Measurements from ENCODE around the gene IRAK3. TPM values are rescaled to one million over a fixed set of nuclear protein-coding genes. Genes with fewer than 3 reads are reported as not detected.

IRAK3 gene
- total RNA-seq, 1 donor from 2014 or later: 3.0 TPM

DNA sequence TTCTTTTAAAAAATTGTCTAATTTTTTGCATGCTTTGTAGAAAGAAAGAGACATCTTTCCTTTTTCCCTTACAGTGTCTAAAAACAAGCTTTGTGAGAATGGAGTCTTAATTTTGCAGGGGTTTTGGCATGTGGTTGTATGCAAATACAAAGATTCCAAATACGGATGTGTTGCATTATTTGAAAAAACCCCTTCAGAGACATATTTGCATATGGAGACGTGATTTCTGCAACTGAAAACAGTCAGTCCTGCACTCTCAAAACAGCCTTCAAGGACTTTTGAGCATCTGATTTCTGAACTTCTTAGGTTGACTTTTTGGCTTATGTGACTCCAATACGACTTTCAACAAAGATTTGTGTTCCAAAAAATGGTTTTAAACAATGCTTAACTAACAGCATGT lies 7.8 kb downstream of the IRAK3 start:
- no peaks in the 10 kb centered on the region for H3K27me3 ChIP-seq (ENCODE audit: control insufficient read depth, insufficient read depth, low read length)
- no peaks in the 10 kb centered on the region for H3K36me3 ChIP-seq (ENCODE audit: control insufficient read depth, insufficient read depth, low read length)
- DNase-seq (ENCODE audit: low read depth): no peak
- TF ChIP-seq, protein P1, sequence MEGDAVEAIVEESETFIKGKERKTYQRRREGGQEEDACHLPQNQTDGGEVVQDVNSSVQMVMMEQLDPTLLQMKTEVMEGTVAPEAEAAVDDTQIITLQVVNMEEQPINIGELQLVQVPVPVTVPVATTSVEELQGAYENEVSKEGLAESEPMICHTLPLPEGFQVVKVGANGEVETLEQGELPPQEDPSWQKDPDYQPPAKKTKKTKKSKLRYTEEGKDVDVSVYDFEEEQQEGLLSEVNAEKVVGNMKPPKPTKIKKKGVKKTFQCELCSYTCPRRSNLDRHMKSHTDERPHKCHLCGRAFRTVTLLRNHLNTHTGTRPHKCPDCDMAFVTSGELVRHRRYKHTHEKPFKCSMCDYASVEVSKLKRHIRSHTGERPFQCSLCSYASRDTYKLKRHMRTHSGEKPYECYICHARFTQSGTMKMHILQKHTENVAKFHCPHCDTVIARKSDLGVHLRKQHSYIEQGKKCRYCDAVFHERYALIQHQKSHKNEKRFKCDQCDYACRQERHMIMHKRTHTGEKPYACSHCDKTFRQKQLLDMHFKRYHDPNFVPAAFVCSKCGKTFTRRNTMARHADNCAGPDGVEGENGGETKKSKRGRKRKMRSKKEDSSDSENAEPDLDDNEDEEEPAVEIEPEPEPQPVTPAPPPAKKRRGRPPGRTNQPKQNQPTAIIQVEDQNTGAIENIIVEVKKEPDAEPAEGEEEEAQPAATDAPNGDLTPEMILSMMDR (IDR thresholded peaks at IDR 0.05; ENCODE audit: insufficient read depth, low read length, poor library complexity, severe bottlenecking): no peak
- H3K4me3 ChIP-seq (ENCODE audit: low read depth, low read length): no peak overlapping the region

DNA sequence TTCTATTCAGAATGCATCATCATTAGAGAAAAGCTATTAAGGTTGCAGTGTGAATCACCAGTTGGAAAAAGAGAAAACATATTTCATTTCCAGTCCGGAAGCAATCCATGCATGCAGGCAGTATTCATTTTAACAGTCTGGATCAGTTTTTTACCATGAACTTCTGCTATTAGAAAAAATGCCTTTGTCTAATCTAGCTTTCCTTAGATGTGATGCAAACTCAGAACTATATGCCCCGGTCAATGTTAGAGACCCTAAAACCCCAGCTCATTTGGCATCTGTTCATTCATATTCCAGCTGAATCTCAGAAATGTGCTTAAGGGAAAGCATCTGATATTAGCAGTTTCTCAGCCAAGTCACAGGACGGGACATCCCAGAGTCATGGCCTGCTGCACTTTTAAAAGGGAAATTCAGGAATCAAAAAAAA lies 8.5 kb downstream of the IRAK3 start:
- Histone ChIP-seq H3K4me3 (ENCODE audit: low read depth, low read length) (no peak overlapping the region), H3K27me3 (ENCODE audit: control insufficient read depth, insufficient read depth, low read length) (no peaks in the 10 kb centered on the region), H3K36me3 (ENCODE audit: control insufficient read depth, insufficient read depth, low read length) (no peaks in the 10 kb centered on the region)
- no peak for DNase-seq (ENCODE audit: low read depth)
- TF ChIP-seq, protein P1 (IDR thresholded peaks at IDR 0.05; ENCODE audit: insufficient read depth, low read length, poor library complexity, severe bottlenecking): no peak

DNA sequence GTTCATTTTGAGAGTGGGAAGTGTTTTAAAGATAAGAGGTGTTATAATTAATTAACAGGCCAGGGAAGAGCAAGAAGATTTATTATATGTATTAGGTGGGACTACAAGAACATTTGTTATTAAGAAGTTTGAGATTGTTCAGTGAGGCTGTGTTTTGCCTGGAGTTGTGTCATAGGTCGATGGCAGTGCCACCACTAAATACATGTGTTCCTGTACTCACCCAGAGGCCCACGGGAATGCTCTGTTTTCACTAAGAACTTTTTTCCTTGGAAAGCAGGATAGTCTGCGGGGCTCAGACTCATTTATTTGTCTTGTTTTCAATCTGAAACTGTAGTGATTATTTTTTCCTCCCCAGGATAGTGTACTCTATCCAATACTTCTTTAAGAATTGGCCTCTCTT lies 10.1 kb downstream of the IRAK3 start:
- H3K4me3 ChIP-seq (ENCODE audit: low read depth, low read length): no peak overlapping the region
- DNase-seq (ENCODE audit: low read depth): no peak
- TF ChIP-seq, protein P1 (IDR thresholded peaks at IDR 0.05; ENCODE audit: insufficient read depth, low read length, poor library complexity, severe bottlenecking): no peak
- H3K27me3 ChIP-seq (ENCODE audit: control insufficient read depth, insufficient read depth, low read length): no peaks in the 10 kb centered on the region
- H3K36me3 ChIP-seq (ENCODE audit: control insufficient read depth, insufficient read depth, low read length): no peaks in the 10 kb centered on the region

DNA sequence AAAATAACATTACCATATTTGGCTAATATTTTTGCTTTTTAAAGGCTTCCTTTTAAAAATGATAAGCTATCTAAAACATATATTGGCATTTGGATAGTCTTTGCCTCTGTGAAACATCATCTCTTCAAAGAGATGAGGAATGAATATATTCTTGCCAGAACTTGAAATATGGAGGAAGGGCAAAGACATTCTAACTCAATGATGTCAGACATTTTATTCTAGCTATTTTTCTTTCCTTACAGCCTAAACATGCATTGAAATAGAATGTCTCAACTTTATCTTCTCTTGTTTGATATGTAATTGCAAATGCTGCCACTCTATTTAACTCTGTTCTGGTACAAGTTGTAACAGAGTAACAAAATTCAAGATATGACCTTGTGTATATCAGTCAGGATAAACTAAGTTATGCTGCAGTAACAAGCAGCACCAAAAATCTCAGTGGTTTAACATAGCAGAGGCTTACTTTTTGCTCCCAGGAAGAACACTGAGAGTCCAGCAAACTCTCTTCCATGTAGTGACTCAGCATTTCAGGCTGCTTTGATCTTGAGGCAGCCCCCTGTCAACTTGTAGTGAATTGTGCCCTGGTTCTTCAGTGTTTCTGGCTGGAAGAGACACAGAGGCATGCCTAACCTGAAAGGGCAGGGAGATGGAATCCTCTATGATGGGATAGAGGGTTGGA lies 11.0 kb downstream of the IRAK3 start:
- TF ChIP-seq, protein P1 (IDR thresholded peaks at IDR 0.05; ENCODE audit: insufficient read depth, low read length, poor library complexity, severe bottlenecking): no peak
- H3K36me3 ChIP-seq (ENCODE audit: control insufficient read depth, insufficient read depth, low read length): no peaks in the 10 kb centered on the region
- DNase-seq (ENCODE audit: low read depth): no peak

DNA sequence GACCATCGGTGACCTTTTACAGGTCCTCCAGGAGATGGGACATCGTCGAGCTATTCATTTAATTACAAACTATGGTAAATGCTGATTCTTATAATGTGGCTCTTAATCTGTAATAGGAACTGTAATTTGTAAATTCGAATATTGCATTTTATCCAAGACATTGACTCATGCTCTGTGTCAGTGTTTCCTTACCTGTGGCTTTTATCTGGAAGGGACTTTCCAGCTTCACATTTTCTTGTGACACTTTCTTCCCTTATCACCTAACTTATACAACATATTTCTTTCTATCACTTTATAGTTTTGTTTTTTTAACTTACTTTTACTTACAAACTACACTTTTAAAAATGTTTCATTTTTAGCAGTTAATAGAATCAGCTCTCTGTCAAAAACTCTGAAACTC lies 14.8 kb downstream of the IRAK3 start:
- TF ChIP-seq, protein P1 (IDR thresholded peaks at IDR 0.05; ENCODE audit: insufficient read depth, low read length, poor library complexity, severe bottlenecking): no peak
- Histone ChIP-seq H3K27me3 (ENCODE audit: control insufficient read depth, insufficient read depth, low read length) (no peaks in the 10 kb centered on the region), H3K36me3 (ENCODE audit: control insufficient read depth, insufficient read depth, low read length) (no peaks in the 10 kb centered on the region), H3K4me3 (ENCODE audit: low read depth, low read length) (no peak overlapping the region)
- DNase-seq (ENCODE audit: low read depth): no peak

More for the DNA sequence above, 11.0 kb downstream of the IRAK3 start:
- no peak overlapping the region for H3K4me3 ChIP-seq (ENCODE audit: low read depth, low read length)
- H3K27me3 ChIP-seq (ENCODE audit: control insufficient read depth, insufficient read depth, low read length): no peaks in the 10 kb centered on the region

DNA sequence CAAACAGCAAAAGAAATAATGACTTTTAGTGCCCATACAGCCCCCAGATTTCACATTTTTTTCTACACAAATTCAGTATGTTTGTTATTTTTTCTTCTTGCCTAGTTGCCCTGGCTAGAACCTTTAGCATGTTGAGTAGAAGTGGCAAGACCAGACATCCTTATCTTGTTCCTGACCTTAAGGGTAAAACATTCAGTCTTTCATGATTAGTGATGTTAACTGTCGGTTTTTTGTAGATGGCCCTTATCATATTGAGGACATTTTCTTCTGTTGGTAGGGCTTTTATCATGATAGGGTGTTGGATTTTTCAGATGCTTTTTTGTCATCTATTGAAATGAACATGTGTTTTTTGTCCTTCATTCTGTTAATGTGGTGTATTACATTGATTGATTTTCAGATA lies 17.1 kb downstream of the IRAK3 start:
- no peak for DNase-seq (ENCODE audit: low read depth)

More for the DNA sequence above, 17.1 kb downstream of the IRAK3 start:
- H3K36me3 ChIP-seq (ENCODE audit: control insufficient read depth, insufficient read depth, low read length): no peaks in the 10 kb centered on the region
- H3K27me3 ChIP-seq (ENCODE audit: control insufficient read depth, insufficient read depth, low read length): no peaks in the 10 kb centered on the region
- no peak overlapping the region for H3K4me3 ChIP-seq (ENCODE audit: low read depth, low read length)
- TF ChIP-seq, protein P1 (IDR thresholded peaks at IDR 0.05; ENCODE audit: insufficient read depth, low read length, poor library complexity, severe bottlenecking): no peak

Measured in kidney epithelial cell (primary cell).